GM19372 (cell line): ENCODE data around the gene TMCC3.
"Not testable (repeated sequence)": the region's sequence is repeated elsewhere in the genome, so short reads cannot be mapped to it uniquely, and the experiment has no call there.

Experiments used
- ATAC-seq: cut with Tn5 transposase; IDR thresholded peaks from one replicate; pipeline ENCODE4 v1.9.1; 2021; ENCODE audit warnings: mild to moderate bottlenecking, low read depth, moderate library complexity; ENCODE audit not compliant: unreplicated experiment

TMCC3 gene

GRCh38 chr12:94575645-94576403, 74.5 kb downstream of the TMCC3 start:
- ATAC-seq, result no peak

- no peak for ATAC-seq
Observed at GRCh38 chr12:94575024-94575423, 75.3 kb downstream of the TMCC3 start.

GRCh38 chr12:94571556-94571955, 78.8 kb downstream of the TMCC3 start:
- ATAC-seq, result no peak

DNA sequence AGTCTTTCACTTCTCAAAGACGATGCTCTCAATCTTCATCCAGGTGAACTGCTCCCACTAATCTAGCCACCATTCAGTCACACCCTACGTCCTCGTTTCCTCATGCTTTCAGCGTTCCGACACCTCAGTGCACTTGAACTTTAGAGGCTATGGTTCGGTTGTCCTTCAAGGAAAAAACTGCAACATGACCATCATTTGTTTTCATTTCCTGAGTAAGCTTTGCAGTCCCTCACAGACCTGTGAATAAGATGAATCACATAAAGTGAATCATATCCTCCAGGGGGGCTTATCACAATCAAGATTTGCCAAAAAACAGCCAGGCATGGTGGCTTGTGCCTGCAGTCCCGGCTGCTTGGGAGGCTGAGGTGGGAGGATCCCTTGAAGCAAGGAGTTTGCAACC, 80.2 kb downstream of the TMCC3 start:
- ATAC-seq, result no peak

DNA sequence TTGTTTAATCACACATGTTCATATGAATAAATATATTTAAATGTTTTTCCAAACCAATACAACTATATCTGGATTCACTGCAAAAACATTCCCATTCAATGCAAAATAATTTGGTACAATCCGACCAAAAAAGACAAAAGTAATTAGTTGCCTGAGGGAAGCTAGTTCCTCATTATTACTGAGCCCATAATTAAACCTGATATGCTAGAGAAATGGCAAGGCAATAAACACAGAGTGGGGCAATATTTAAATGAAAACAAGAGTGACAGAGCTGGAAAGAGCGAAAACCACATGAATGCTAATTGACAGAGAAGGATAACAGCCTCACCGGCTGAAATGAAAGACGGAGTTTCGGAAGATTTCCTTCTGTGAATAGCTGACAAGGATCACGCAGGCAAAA, 82.6 kb downstream of the TMCC3 start:
- no peak for ATAC-seq

- no peak for ATAC-seq
Observed at GRCh38 chr12:94566345-94566744, 84.0 kb downstream of the TMCC3 start.

DNA sequence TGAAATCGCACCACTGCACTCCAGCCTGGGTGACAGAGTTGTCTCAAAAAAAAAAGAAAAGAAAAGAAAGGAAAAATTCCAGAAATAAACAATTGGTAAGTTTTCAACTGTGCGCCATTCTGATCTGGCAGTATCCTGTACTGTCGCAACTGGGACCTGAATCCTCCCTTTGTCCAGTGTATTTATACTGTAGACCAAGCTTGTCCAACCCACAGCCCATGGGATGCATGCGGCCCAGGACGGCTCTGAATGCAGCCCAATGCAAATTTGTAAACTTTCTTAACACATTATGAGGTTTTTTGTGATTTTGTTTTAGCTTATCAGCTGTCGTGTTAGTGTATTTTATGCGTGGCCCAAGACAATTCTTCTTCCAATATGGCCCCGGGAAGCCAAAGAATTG, 84.7 kb downstream of the TMCC3 start:
- ATAC-seq, result no peak

DNA sequence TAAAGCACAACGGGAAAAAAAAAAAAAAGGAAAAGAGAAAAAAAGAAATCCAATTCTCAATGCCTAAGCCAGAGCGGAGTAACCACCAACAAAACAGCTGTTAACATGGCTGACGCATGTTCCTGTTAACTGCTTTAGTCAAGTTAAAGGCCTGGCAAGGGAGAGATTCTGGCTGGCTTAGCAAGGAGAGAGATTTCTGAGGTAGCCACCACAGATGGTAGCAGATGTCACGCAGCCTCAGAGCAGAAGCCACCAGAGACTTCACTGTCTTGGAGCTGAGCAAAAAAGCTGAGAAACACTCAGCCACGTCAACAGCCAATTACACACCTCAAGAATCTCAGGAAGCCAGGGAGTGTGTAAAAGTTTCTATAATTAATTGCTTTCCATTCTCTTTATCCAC, 87.1 kb downstream of the TMCC3 start:
- ATAC-seq, result no peak

DNA sequence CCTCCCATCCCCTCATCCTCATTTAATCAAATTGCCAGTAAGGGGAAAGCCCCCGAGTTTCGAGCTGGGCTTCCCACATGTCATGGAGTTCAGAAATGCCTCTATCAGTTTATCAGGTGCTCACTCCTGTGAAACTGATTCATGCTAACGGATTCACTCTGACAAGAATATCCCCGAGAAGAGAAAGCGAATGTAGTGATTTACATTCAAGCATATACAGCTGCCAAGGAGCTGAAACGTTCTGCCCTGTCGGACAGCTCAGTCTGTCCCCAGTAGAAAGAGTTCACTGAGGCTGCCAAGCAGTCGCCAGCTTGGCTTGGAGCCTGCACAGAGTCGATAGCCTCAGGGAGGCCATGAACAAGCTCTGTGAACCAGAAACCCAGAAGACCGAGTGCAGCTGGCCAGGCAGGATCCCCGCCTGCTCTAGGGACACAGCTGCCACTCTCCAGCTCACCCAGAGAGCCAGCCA, 88.4 kb downstream of the TMCC3 start:
- ATAC-seq, result peak; percentile 79

GRCh38 chr12:94560431-94561221, 89.7 kb downstream of the TMCC3 start:
- peak; percentile 63 for ATAC-seq

DNA sequence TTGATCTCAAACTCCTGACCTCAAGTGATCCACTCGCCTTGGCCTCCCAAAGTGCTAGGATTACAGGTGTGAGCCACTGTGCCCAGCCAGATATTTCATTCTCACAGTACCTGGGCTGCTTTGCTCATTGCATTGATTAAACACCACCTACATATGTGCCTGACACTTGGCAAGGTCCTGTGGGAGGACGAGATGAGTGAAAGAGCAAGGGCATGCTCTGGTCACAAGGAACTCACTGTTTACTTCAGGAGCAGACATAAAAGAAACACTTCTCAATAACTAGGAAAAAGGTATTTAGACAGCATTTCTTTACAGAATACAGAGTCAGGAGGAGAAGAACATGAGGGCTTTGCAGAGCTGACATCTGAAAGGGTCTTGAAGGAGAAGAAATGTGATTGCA, 91.7 kb downstream of the TMCC3 start:
- ATAC-seq, result no peak

GRCh38 chr12:94557746-94558295, 92.5 kb downstream of the TMCC3 start:
- ATAC-seq, result no peak

DNA sequence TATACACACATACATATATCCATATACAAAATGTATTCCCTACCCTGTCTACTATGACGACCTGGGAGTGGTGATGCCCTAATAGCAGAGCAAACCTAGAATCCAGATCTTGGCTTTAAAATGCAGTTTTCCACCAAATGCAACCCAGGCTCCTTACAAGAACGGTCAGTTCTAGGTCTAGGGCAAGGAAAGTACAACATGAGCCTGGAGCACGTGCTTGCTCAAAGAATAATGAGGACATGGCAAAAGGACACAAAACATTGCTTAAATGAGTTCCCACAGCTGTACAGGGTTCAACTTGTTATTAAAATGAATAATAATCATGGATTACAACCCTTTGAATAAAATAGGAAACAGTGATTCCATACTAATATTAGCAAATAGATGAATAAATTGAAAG, 94.7 kb downstream of the TMCC3 start:
- ATAC-seq, result no peak

GRCh38 chr12:94553875-94554274, 96.5 kb downstream of the TMCC3 start:
- ATAC-seq, result no peak

DNA sequence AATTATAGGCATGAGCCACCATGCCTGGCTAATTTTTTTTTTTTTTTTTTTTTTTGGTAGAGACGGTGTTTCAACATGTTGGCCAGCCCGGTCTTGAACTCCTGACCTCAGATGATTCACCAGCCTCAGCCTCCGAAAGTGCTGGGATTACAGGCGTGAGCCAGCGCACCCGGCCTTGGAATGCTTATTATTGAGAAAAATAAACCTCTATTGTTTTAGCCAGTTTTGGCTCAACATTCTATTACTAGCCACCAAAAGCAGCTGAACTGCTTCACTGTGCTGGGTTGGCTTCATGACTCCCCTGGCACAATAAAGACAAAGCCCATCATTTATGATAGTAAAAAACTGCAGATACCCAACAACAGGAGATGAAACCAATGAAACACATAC, 97.2 kb downstream of the TMCC3 start:
- ATAC-seq, result no peak

DNA sequence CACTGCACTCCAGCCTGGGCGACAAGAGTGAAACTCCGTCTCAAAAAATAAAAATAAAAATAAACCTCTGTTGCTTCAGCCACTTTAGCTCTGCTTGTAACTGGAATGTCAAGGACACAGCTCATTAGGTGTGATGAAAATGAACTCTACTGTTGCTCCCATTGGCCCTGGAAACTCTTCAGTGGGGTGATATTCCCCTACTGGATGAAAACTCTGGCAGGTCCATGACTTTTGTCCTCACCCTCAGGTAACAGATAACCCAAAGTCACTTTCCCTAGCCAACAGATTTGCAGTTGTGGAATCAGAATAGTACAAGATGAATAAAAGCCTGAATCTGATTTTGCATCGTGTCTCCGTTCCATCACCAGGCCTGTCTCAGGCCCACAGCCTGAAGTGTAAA, 98.5 kb downstream of the TMCC3 start:
- ATAC-seq, result no peak

GRCh38 chr12:94550964-94551363, 99.4 kb downstream of the TMCC3 start:
- no peak for ATAC-seq

GRCh38 chr12:94548833-94549232, 101.5 kb downstream of the TMCC3 start:
- not testable (repeated sequence) for ATAC-seq

DNA sequence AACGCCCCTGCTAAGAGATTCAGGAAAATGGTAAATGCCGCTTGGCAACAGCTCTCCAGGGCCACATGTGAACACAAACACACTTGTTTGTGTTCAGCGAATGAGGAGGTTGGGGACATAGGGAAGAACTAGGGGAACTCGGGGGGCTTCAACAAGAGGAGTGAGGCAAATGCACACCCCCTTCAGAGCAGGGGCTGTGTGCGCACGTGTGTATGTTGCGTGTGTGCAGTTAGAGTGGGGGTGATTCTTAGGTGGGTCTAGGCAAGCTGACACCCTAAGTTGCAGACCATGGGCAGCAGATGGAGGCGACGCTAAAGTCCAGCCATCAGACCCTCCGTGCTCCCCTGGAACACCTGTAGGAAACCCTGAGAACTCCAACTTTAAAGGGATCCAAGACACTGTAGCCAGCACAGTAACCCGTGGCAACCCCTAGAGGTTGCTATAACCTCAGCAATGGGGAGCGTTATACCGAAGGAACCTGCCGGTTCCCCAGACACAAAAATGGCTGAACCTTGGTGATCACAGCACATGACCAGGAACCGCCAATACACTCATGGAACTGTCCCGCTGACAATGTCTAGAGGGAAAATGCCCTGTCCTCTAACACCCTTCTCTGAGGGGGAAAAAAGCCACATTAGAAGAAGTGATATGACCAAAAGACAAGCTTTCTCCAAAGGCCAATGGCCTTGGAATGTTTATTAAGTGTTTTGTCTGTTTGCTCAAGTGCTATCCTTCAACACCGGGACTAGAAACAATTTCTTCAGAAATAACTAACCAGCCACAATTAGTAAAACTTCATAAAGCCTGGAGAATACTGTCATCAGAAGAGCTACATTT, 104.2 kb downstream of the TMCC3 start:
- ATAC-seq, result no peak

DNA sequence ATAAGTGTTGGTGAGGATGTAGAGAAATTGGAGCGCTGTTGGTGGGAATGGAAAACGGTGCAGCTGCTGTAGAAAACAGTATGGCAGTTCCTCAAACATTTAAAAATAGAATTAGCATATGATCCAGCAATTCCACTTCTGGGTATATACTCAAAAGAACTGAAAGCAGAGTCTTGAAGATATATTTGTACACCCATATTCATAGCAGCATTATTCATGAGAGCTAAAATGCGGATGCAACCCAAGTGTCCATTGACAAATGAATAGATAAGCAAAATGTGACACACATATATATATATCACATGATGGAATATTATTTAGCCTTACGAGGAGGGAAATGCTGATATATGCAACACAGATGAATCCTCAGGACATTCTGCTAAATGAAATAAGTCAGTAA, 106.0 kb downstream of the TMCC3 start:
- no peak for ATAC-seq

GRCh38 chr12:94538318-94538717, 112.0 kb downstream of the TMCC3 start:
- ATAC-seq, result no peak
